H9 (cell line): Measurements from ENCODE around the gene NR1H2. TPM values are rescaled to one million over a fixed set of nuclear protein-coding genes. Genes with fewer than 3 reads are reported as not detected.

ENCODE experiments used
- DNase-seq: peaks from one replicate; pipeline ENCODE4 v3.0.0-alpha.2; 2017
- H2AFZ ChIP-seq: one replicate; pipeline ENCODE4 v1.6.1; 2013; ENCODE audit warnings: mild to moderate bottlenecking, low read length, control low read depth, moderate library complexity
- H2AK5ac ChIP-seq: 2 replicates; pipeline ENCODE4 v1.6.1; 2013; ENCODE audit warnings: low read length, control low read depth, mixed read lengths; ENCODE audit not compliant: insufficient read length
- H2BK120ac ChIP-seq: one replicate; pipeline ENCODE4 v1.6.1; 2013; ENCODE audit warnings: low read depth, mild to moderate bottlenecking, low read length, control low read depth, inconsistent platforms; ENCODE audit not compliant: poor library complexity, severe bottlenecking
- H2BK12ac ChIP-seq: 2 replicates; pipeline ENCODE4 v1.6.1; 2013; ENCODE audit warnings: low read length, control low read depth, mixed read lengths, low read depth; ENCODE audit not compliant: insufficient read length
- H2BK15ac ChIP-seq: 2 replicates; pipeline ENCODE4 v1.6.1; 2013; ENCODE audit warnings: low read depth, low read length, control low read depth
- H2BK20ac ChIP-seq: one replicate; pipeline ENCODE4 v1.6.1; 2013; ENCODE audit warnings: low read depth, mild to moderate bottlenecking, low read length, control low read depth, inconsistent platforms; ENCODE audit not compliant: poor library complexity, severe bottlenecking
- H2BK5ac ChIP-seq: 2 replicates; pipeline ENCODE4 v1.6.1; 2013; ENCODE audit warnings: low read length, control low read depth, mixed read lengths; ENCODE audit not compliant: insufficient read length
- H3K14ac ChIP-seq: 2 replicates; pipeline ENCODE4 v1.6.1; 2013; ENCODE audit warnings: low read length, control low read depth; ENCODE audit not compliant: insufficient read depth
- H3K18ac ChIP-seq: 2 replicates; pipeline ENCODE4 v1.6.1; 2013; ENCODE audit warnings: low read depth, mild to moderate bottlenecking, mixed read lengths, low read length, control low read depth; ENCODE audit not compliant: insufficient read length
- H3K23ac ChIP-seq: 2 replicates; pipeline ENCODE4 v1.6.1; 2013; ENCODE audit warnings: low read length, control low read depth, mixed read lengths, low read depth; ENCODE audit not compliant: insufficient read length
- H3K23me2 ChIP-seq: 2 replicates; pipeline ENCODE4 v1.6.1; 2013; ENCODE audit warnings: low read depth, mild to moderate bottlenecking, mixed read lengths, low read length, control low read depth; ENCODE audit not compliant: insufficient read length, poor library complexity, severe bottlenecking
- H3K27ac ChIP-seq: 2 replicates; pipeline ENCODE4 v1.5.1; 2013; ENCODE audit warnings: low read length, control low read depth, mixed read lengths, low read depth; ENCODE audit not compliant: insufficient read length
- H3K27me3 ChIP-seq: 2 replicates; pipeline ENCODE4 v1.6.1; 2013; ENCODE audit warnings: low read length, control low read depth, inconsistent platforms; ENCODE audit not compliant: insufficient read depth
- H3K4ac ChIP-seq: 2 replicates; pipeline ENCODE4 v1.6.1; 2013; ENCODE audit warnings: low read depth, mild to moderate bottlenecking, control low read depth, inconsistent platforms, low read length, moderate library complexity
- H3K4me1 ChIP-seq: 2 replicates; pipeline ENCODE4 v1.6.1; 2013; ENCODE audit warnings: low read length, control low read depth, inconsistent platforms; ENCODE audit not compliant: insufficient read depth
- H3K4me2 ChIP-seq: 2 replicates; pipeline ENCODE4 v1.6.1; 2013; ENCODE audit warnings: low read length, control low read depth, mixed read lengths; ENCODE audit not compliant: insufficient read length, insufficient read depth
- H3K56ac ChIP-seq: 2 replicates; pipeline ENCODE4 v1.6.1; 2013; ENCODE audit warnings: low read depth, mild to moderate bottlenecking, mixed read lengths, low read length, control low read depth; ENCODE audit not compliant: insufficient read length
- H3K79me1 ChIP-seq: 2 replicates; pipeline ENCODE4 v1.6.1; 2013; ENCODE audit warnings: low read depth, mild to moderate bottlenecking, moderate library complexity, low read length, control low read depth, inconsistent platforms; ENCODE audit not compliant: insufficient read depth, poor library complexity, severe bottlenecking
- H3K79me2 ChIP-seq: 2 replicates; pipeline ENCODE4 v1.6.1; 2013; ENCODE audit warnings: low read length, control low read depth, inconsistent platforms; ENCODE audit not compliant: insufficient read depth
- H3K9ac ChIP-seq: 2 replicates; pipeline ENCODE4 v1.6.1; 2013; ENCODE audit warnings: low read length, control low read depth, mixed read lengths; ENCODE audit not compliant: insufficient read length; ENCODE audit errors: extremely low read depth
- H3K9me3 ChIP-seq: one replicate; pipeline ENCODE4 v1.6.1; 2013; ENCODE audit warnings: low read depth, low read length, inconsistent platforms; ENCODE audit not compliant: control insufficient read depth
- H3T11ph ChIP-seq: one replicate; pipeline ENCODE4 v1.6.1; 2013; ENCODE audit warnings: mild to moderate bottlenecking, low read length, control low read depth, inconsistent platforms
- H4K20me1 ChIP-seq: one replicate; pipeline ENCODE4 v1.6.1; 2013; ENCODE audit not compliant: control insufficient read depth, insufficient read length, insufficient read depth
- H4K5ac ChIP-seq: 2 replicates; pipeline ENCODE4 v1.6.1; 2013; ENCODE audit warnings: low read depth, mild to moderate bottlenecking, mixed read lengths, low read length, control low read depth; ENCODE audit not compliant: insufficient read length
- H4K8ac ChIP-seq: replicated peaks from 2 replicates; pipeline ENCODE4 v1.6.1; 2013; ENCODE audit warnings: low read length, control low read depth, mixed read lengths, low read depth; ENCODE audit not compliant: insufficient read length
- H4K91ac ChIP-seq: 2 replicates; pipeline ENCODE4 v1.6.1; 2013; ENCODE audit warnings: low read depth, mild to moderate bottlenecking, moderate library complexity, mixed read lengths, low read length, control low read depth; ENCODE audit not compliant: insufficient read length
- H3K27ac Mint-ChIP-seq, 3 experiments: 2 replicates in 2 of 3; 3 replicates in 1 of 3; pipeline ENCODE4 v1.8.0; 2020 to 2021; ENCODE audit warnings: mixed read lengths in 3 of 3, mild to moderate bottlenecking in 1 of 3, moderate library complexity in 1 of 3
- H3K27me3 Mint-ChIP-seq: 2 replicates; pipeline ENCODE4 v1.8.0; 2021; ENCODE audit warnings: low read depth, mild to moderate bottlenecking, moderate library complexity, mixed read lengths
- H3K36me3 Mint-ChIP-seq, 3 experiments: 2 replicates in 2 of 3; 3 replicates in 1 of 3; pipeline ENCODE4 v1.8.0; 2020 to 2021; ENCODE audit warnings: low read depth in 3 of 3, mixed read lengths in 3 of 3; ENCODE audit not compliant: insufficient read depth in 1 of 3
- H3K4me1 Mint-ChIP-seq, 2 experiments: 2 replicates each; pipeline ENCODE4 v1.8.0; 2020; ENCODE audit warnings: mixed read lengths in 2 of 2
- H3K4me3 Mint-ChIP-seq, 2 experiments: 2 replicates in 1 of 2; 3 replicates in 1 of 2; pipeline ENCODE4 v1.8.0; 2020 to 2021; ENCODE audit warnings: mild to moderate bottlenecking in 2 of 2, mixed read lengths in 2 of 2, moderate library complexity in 1 of 2
- H3K9me3 Mint-ChIP-seq, 2 experiments: 2 replicates in 1 of 2; 3 replicates in 1 of 2; pipeline ENCODE4 v1.8.0; 2020; ENCODE audit warnings: mild to moderate bottlenecking in 2 of 2, mixed read lengths in 2 of 2, moderate library complexity in 1 of 2
- CTCF ChIP-seq: fragments of 200-600 bp; sonication (generic); conservative IDR thresholded peaks from 3 replicates; pipeline ENCODE4 v1.8.0; 2021; ENCODE audit warnings: antibody characterized with exemption, mild to moderate bottlenecking
- WGBS: extraction: QIAGEN DNeasy Blood & Tissue Kit; methylation state at CpG from one replicate; pipeline ENCODE4 v1.1.7; 2013; ENCODE audit warnings: missing lambda C conversion rate, low lambda C conversion rate, mixed read lengths; ENCODE audit not compliant: insufficient read length; ENCODE audit errors: extremely low coverage; 5-methylcytosine and 5-hydroxymethylcytosine counted together
- total RNA-seq: library from RNA; stranded (reverse); gene quantifications from 2 replicates; pipeline ENCODE4 v1.2.1, GENCODE V29; 2021

The NR1H2 gene
- total RNA-seq, 1 experiment from 2014 or later, result 33.2 TPM

- Histone ChIP-seq H4K20me1 (no peaks in the 10 kb centered on the region), H3K79me1 (no peaks in the 10 kb centered on the region), H3K9me3 (no peaks in the 10 kb centered on the region), H3K23me2 (peaks cover 21% of the 10 kb centered on the region), H2AFZ (no peak overlapping the region), H3K56ac (no peak overlapping the region), H3K4me2 (peak overlapping the region; percentile 76), H3K14ac (no peak overlapping the region), H4K5ac (no peak overlapping the region), H3K23ac (no peak overlapping the region), H3K27ac (no peak overlapping the region), H2AK5ac (no peak overlapping the region), H2BK20ac (no peak overlapping the region), H3K4ac (no peak overlapping the region), H3K9ac (no peak overlapping the region), H2BK120ac (no peak overlapping the region), H3K27me3 (peaks cover 8% of the 10 kb centered on the region; the same call in 1 of the 2 replicates), H4K91ac (no peak overlapping the region), H3K4me1 (peaks cover 6% of the 10 kb centered on the region; the same call in 1 of the 2 replicates), H3T11ph (no peak overlapping the region), H2BK12ac (no peak overlapping the region), H2BK5ac (no peak overlapping the region), H3K18ac (no peak overlapping the region), H4K8ac (no peak overlapping the region), H3K79me2 (no peaks in the 10 kb centered on the region), H2BK15ac (no peak overlapping the region)
- H3K27ac Mint-ChIP-seq, result no peak overlapping the region
- DNase-seq, result no peak
- H3K9me3 Mint-ChIP-seq, result peaks cover 3 to 5% of the 10 kb centered on the region in 2 experiments; a peak in 3 of 5 replicates
- peak overlapping the region; percentile 65 to 87 for H3K4me3 Mint-ChIP-seq
- H3K36me3 Mint-ChIP-seq, result peaks cover 8 to 21% (median 16%) of the 10 kb centered on the region in 3 experiments
- H3K27me3 Mint-ChIP-seq, result peaks cover 36% of the 10 kb centered on the region
- H3K4me1 Mint-ChIP-seq, result peaks cover 48 to 59% of the 10 kb centered on the region in 2 experiments
- no CpG with 5 or more reads among the region's 4 CpGs for WGBS
- TF ChIP-seq CTCF, result no peak
Measured at GRCh38 chr19:50327013-50327412, 49.2 kb upstream of the NR1H2 start.
